GM21360 (cell line): ENCODE measurements around the gene WNT4.

Experiments used
- ATAC-seq: cut with Tn5 transposase; IDR thresholded peaks from one replicate; pipeline ENCODE4 v1.9.1; 2021; ENCODE audit warnings: mild to moderate bottlenecking, moderate library complexity; ENCODE audit not compliant: unreplicated experiment

Gene WNT4

GRCh38 chr1:22164841-22165808 is 22.2 kb upstream of the WNT4 start:
- no peak for ATAC-seq

- no peak for ATAC-seq
Observed at GRCh38 chr1:22163564-22163963, 20.7 kb upstream of the WNT4 start.

GRCh38 chr1:22163137-22163536 is 20.2 kb upstream of the WNT4 start:
- ATAC-seq = no peak

- no peak for ATAC-seq
Observed at GRCh38 chr1:22159891-22160290, 17.0 kb upstream of the WNT4 start.

GRCh38 chr1:22158654-22159053 is 15.8 kb upstream of the WNT4 start:
- no peak for ATAC-seq

- ATAC-seq = no peak
Observed at GRCh38 chr1:22157359-22157966, 14.6 kb upstream of the WNT4 start.

- ATAC-seq = no peak
Observed at GRCh38 chr1:22155517-22155916, 12.6 kb upstream of the WNT4 start.

- no peak for ATAC-seq
Observed at GRCh38 chr1:22154626-22155025, 11.7 kb upstream of the WNT4 start.

- ATAC-seq = no peak
Observed at GRCh38 chr1:22153660-22154437, 11.0 kb upstream of the WNT4 start.

- no peak for ATAC-seq
Observed at GRCh38 chr1:22150923-22151322, 8.0 kb upstream of the WNT4 start.

- no peak for ATAC-seq
Observed at GRCh38 chr1:22142315-22143064, 407 bp downstream of the WNT4 start.

GRCh38 chr1:22141554-22142314 is 1.2 kb downstream of the WNT4 start:
- no peak for ATAC-seq

GRCh38 chr1:22140694-22141093 is 2.2 kb downstream of the WNT4 start:
- ATAC-seq = no peak

GRCh38 chr1:22139817-22140216 is 3.1 kb downstream of the WNT4 start:
- no peak for ATAC-seq

- no peak for ATAC-seq
Observed at GRCh38 chr1:22139066-22139594, 3.8 kb downstream of the WNT4 start.

- no peak for ATAC-seq
Observed at GRCh38 chr1:22137004-22137720, 5.7 kb downstream of the WNT4 start.

GRCh38 chr1:22133931-22134324 is 9.0 kb downstream of the WNT4 start:
- no peak for ATAC-seq

- no peak for ATAC-seq
Observed at GRCh38 chr1:22133247-22133930, 9.5 kb downstream of the WNT4 start.
